HG03442 (cell line): ENCODE data around the gene KIAA1328.

ENCODE experiments used
- ATAC-seq: cut with Tn5 transposase; IDR thresholded peaks from one replicate; pipeline ENCODE4 v1.9.1; 2021; ENCODE audit warnings: mild to moderate bottlenecking, moderate library complexity; ENCODE audit not compliant: unreplicated experiment

Gene KIAA1328

DNA sequence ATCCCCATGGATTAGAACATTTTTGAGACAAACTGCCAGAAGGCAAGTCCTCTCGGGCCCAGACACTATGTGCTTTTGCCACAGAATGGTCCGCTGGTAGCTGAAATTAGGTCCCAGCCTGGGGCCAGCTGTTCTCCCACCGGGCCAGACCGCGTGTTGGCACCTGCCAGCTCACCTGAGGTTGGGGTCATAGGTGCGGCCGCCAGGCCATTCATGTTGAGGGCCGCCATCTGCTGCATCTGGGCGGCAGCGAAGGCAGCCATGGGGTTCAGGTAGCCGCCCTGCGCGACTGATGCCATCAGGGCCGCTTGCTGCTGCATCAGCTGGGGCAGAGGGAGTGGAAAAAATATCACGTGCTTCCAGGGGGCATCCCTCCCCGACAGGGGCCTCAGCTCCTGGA, 443.9 kb downstream of the KIAA1328 start:
- ATAC-seq: no peak

DNA sequence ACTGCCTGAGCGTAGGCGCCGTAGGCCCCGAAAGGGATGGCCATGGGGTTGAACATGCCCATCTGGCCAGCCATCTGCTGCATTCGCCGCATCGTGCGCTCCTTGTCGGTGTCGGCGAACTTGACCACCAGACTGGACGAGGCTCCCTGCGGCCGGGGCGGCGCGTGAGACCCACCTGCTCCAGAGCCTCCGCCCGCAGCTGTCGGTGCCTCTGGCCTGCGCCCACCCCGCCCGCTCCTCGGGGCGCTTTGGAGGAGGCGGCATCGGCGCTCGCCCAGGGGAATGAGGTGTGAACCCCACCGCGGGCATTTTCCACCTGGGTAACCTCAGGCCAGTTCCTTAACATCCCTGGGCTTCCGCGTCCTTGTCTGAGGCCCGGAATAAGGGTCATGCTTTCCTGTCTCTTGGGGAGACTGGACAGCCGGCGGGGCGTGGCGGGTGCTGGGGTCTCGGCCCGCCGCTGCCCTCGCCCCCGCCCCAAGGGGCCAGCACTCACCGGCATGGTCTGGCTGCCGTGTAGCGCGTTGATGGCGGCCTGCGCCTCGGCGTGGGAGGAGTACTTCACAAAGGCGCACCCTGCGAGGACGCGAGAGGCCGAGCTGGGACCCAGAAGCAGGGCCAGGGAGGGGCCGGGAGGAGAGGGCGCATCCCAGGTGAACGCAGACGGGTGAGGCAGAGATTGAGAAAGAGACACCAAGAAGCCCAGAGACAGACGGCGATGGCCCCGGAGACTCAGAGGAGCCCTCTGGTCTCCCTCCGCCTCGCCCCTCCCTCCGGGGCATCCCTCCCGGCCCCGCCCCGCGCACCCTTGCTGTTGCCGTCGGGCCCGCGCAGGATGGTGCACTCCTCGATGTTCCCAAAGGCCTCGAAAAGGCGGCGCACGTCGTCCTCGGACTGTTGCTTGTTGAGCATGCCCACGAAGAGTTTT, 445.6 kb downstream of the KIAA1328 start:
- no peak for ATAC-seq

DNA sequence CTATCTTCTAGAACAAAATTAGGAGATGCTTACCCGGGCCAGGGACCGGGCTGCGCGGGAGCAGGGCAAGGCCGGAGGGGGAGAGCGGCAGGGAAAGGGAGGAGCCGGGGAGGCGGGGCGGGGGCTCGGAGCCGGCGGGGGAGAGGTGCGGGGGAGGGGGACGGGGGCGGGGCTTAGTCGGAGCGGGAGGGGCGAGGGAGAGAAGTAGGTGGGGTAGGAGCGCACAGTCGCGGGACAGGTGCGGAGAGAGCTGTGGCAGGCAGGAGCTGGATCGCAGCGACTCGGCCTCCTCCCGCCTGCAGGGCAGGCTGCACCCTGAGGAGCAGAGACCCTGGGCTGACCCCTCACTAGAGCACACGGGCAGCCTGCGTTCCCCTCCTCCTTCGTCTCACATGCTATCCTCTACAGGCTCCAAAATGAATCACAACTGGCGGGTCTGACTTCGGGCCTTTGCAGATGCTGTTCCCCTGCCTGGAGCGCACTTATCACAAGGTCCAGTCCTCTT, 446.4 kb downstream of the KIAA1328 start:
- no peak for ATAC-seq

DNA sequence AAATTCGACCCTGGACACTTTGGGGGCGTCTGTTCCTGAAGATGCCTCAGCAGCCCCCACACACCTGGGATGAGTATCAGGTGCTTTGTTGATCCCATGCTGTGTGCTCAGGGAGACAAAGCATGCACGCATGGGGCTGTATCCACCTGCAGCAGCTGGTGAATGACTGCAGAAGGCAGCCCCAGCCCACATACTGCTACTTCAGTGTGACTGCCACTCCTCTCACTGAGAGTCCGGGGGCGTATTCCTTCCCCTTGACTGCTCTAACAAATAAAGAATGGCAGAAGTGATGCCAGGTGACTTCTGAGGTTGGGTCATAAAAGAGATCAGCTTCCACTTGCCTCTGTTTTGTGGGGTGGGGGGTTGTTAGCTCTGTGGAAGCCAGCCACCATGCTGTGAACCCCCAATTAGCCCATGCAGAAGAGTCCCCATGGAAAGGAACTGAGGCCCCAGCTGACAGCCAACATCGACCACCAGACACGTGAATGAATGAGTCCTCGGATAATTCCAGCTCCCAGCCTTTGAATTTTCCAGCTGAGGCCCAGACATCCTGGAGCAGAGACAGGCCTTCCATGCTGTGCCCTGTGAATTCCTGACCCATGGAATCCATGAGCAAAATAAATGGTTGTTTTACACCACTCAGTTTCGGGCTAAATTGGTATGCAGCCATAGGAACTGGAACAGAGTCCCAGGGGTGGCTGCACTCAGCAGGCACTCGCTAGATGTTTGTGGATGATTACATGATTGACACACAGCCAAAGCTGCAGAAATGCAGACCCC, 447.4 kb downstream of the KIAA1328 start:
- no peak for ATAC-seq

DNA sequence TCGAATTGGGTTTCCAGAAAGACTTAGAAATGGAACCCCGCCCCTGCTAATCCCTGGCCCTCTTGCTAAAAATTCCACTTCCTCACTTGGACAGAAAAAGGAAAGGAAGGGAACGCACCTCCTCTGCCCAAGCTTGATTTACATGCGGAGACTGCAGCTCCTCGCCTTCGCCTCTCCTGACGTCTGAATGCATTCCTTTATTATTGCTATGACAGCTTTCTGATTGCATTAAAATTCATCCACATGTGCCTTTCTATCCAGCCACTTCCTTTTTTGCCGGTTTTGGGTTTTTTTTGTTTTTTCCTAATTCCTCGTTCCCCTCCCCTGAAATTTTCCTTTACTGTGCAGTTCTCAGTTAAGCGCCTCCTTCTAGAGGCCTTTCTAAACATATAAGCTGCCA, 448.9 kb downstream of the KIAA1328 start:
- ATAC-seq: no peak
